Ascending aorta (tissue), 2 donors: ENCODE results near the gene TICAM1. TPM values are rescaled to one million over a fixed set of nuclear protein-coding genes. Genes with fewer than 3 reads are reported as not detected.
"Not testable (repeated sequence)": the region's sequence is repeated elsewhere in the genome, so short reads cannot be mapped to it uniquely, and the experiment has no call there.

Experiments used
- DNase-seq, 2 donors: peaks; one replicate each; pipeline ENCODE4 v3.0.0-alpha.2; 2019; ENCODE audit warnings: low spot score in 2 of 2
- H3K27ac ChIP-seq, 2 donors: fragments of 200-600 bp; sonication (generic); one replicate each; pipeline ENCODE4 v1.5.1; 2016 to 2017; ENCODE audit warnings: mild to moderate bottlenecking in 1 of 2
- H3K27me3 ChIP-seq: fragments of 200-600 bp; sonication (generic); one replicate; pipeline ENCODE4 v1.5.1; 2017
- H3K36me3 ChIP-seq, 2 donors: fragments of 200-600 bp; sonication (generic); one replicate each; pipeline ENCODE4 v1.5.1; 2016
- H3K4me1 ChIP-seq, 2 donors: fragments of 200-600 bp; sonication (generic); one replicate each; pipeline ENCODE4 v1.5.1; 2016 to 2017; ENCODE audit warnings: mild to moderate bottlenecking in 1 of 2
- H3K4me3 ChIP-seq, 2 donors: fragments of 200-600 bp; sonication (generic); one replicate each; pipeline ENCODE4 v1.5.1; 2016 to 2017; ENCODE audit warnings: mild to moderate bottlenecking in 1 of 2
- H3K9me3 ChIP-seq, 2 donors: fragments of 200-600 bp; sonication (generic); one replicate each; pipeline ENCODE4 v1.5.1; 2016
- CTCF ChIP-seq, 3 experiments: fragments of 200-600 bp in 2 of 3; fragments of 450-650 bp in 1 of 3; sonication (generic) in 2 of 3; IDR thresholded peaks; one replicate each; pipeline ENCODE4 v1.5.1; 2016 to 2019; ENCODE audit warnings: antibody characterized with exemption in 3 of 3, mild to moderate bottlenecking in 1 of 3, moderate library complexity in 1 of 3
- intact Hi-C: fragments of 100-400 bp; cut with DNase I; formaldehyde crosslinking; loops from one replicate; pipeline ENCODE4 v1.15.1; 2023
- total RNA-seq: library from RNA; depleted of rRNA; stranded (reverse); fragments of >200 nt; gene quantifications from one replicate; pipeline ENCODE4 v1.1.0, GENCODE V29; 2016

The TICAM1 gene
- total RNA-seq, 1 donor from 2014 or later, result 20.3 TPM

GRCh38 chr19:4849019-4849418, 17.5 kb upstream of the TICAM1 start:
- Histone ChIP-seq H3K4me1 (no peaks in the 10 kb centered on the region), H3K27me3 (no peaks in the 10 kb centered on the region), H3K36me3 (peaks cover 57 to 58% of the 10 kb centered on the region in 2 donors), H3K4me3 (no peak overlapping the region), H3K9me3 (no peaks in the 10 kb centered on the region), H3K27ac (no peak overlapping the region)
- DNase-seq, result no peak
- intact Hi-C loops, result no loop called here
- no peak for TF ChIP-seq CTCF (IDR thresholded peaks at IDR 0.05)

- Histone ChIP-seq H3K9me3 (no peaks in the 10 kb centered on the region), H3K4me3 (no peak overlapping the region), H3K36me3 (peaks cover 64 to 70% of the 10 kb centered on the region in 2 donors), H3K27me3 (no peaks in the 10 kb centered on the region), H3K4me1 (no peaks in the 10 kb centered on the region), H3K27ac (no peak overlapping the region)
- DNase-seq, result no peak
- no peak for TF ChIP-seq CTCF (IDR thresholded peaks at IDR 0.05)
- intact Hi-C loops, result no loop called here
These were observed 15.9 kb upstream of the TICAM1 start for GRCh38 chr19:4847190-4847973.

GRCh38 chr19:4845975-4846374, 14.5 kb upstream of the TICAM1 start:
- H3K9me3 ChIP-seq, DNase-seq, intact Hi-C loops, H3K27me3 ChIP-seq, H3K4me1 ChIP-seq, H3K4me3 ChIP-seq: not testable (repeated sequence)
- Histone ChIP-seq H3K36me3 (peaks cover 61 to 73% of the 10 kb centered on the region in 2 donors), H3K27ac (peak overlapping the region; percentile 11 to 64)

- no peaks in the 10 kb centered on the region for H3K9me3 ChIP-seq
- DNase-seq, result no peak
These were observed 13.1 kb upstream of the TICAM1 start for GRCh38 chr19:4844348-4845179.

GRCh38 chr19:4843647-4843965, 12.1 kb upstream of the TICAM1 start:
- no peak for DNase-seq
- Histone ChIP-seq H3K36me3 (peaks cover 61 to 81% of the 10 kb centered on the region in 2 donors), H3K27me3 (no peaks in the 10 kb centered on the region), H3K27ac (no peak overlapping the region), H3K4me1 (no peaks in the 10 kb centered on the region), H3K4me3 (no peak overlapping the region), H3K9me3 (no peaks in the 10 kb centered on the region)
- no peak for TF ChIP-seq CTCF (IDR thresholded peaks at IDR 0.05)
- intact Hi-C loops, result no loop called here

More at GRCh38 chr19:4844348-4845179, 13.1 kb upstream of the TICAM1 start:
- Histone ChIP-seq H3K36me3 (peaks cover 58 to 78% of the 10 kb centered on the region in 2 donors), H3K4me1 (no peaks in the 10 kb centered on the region), H3K27me3 (no peaks in the 10 kb centered on the region), H3K4me3 (no peak overlapping the region), H3K27ac (peak overlapping the region in 1 of 2 donors; percentile 13)
- intact Hi-C loops, result no loop called here
- TF ChIP-seq CTCF (IDR thresholded peaks at IDR 0.05), result no peak

GRCh38 chr19:4839192-4839591, 7.7 kb upstream of the TICAM1 start:
- Histone ChIP-seq H3K27me3 (no peaks in the 10 kb centered on the region), H3K4me3 (no peak overlapping the region), H3K9me3 (no peaks in the 10 kb centered on the region), H3K4me1 (no peaks in the 10 kb centered on the region), H3K27ac (no peak overlapping the region), H3K36me3 (peaks cover 38 to 58% of the 10 kb centered on the region in 2 donors)
- no peak for TF ChIP-seq CTCF (IDR thresholded peaks at IDR 0.05)
- DNase-seq, result no peak
- intact Hi-C loops, result no loop called here
